Subcutaneous adipose tissue (tissue), 4 donors: ENCODE results near the gene KCNK3. TPM values are rescaled to one million over a fixed set of nuclear protein-coding genes. Genes with fewer than 3 reads are reported as not detected.

Experiments used
- total RNA-seq, 4 donors: library from RNA; depleted of rRNA; stranded (reverse); fragments of >200 nt; gene quantifications; one replicate each; pipeline ENCODE4 v1.1.0, GENCODE V29; 2016
- TF ChIP-seq, protein P1 (sequence below): fragments of 450-650 bp; IDR thresholded peaks from one replicate; pipeline ENCODE4 v1.5.1; 2016; ENCODE audit warnings: low read depth, mild to moderate bottlenecking, control low read depth, antibody characterized with exemption, moderate library complexity

The KCNK3 gene
- total RNA-seq, 4 donors from 2014 or later = 1.8 to 5.7 (median 4.5) TPM

DNA sequence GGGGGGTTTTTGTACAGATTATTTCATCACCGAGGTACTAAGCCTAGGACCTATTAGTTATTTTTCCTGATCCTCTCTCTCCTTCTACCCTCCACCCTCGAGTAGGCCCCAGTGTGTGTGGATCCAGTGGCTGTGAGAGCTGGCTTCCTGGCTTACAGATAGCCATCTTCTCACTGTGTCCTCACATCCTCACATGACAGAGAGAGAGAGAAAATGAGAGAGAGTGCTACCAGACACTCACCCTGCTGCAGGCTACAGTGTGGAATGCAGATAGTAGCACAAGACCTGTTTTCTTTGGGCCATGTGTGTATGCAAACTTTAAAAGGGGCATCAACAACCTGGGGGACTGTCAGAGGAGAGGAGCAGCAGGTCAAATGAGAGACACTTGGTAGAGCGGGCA is 9.5 kb downstream of the KCNK3 start:
- TF ChIP-seq, protein P1, sequence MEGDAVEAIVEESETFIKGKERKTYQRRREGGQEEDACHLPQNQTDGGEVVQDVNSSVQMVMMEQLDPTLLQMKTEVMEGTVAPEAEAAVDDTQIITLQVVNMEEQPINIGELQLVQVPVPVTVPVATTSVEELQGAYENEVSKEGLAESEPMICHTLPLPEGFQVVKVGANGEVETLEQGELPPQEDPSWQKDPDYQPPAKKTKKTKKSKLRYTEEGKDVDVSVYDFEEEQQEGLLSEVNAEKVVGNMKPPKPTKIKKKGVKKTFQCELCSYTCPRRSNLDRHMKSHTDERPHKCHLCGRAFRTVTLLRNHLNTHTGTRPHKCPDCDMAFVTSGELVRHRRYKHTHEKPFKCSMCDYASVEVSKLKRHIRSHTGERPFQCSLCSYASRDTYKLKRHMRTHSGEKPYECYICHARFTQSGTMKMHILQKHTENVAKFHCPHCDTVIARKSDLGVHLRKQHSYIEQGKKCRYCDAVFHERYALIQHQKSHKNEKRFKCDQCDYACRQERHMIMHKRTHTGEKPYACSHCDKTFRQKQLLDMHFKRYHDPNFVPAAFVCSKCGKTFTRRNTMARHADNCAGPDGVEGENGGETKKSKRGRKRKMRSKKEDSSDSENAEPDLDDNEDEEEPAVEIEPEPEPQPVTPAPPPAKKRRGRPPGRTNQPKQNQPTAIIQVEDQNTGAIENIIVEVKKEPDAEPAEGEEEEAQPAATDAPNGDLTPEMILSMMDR = no peak

DNA sequence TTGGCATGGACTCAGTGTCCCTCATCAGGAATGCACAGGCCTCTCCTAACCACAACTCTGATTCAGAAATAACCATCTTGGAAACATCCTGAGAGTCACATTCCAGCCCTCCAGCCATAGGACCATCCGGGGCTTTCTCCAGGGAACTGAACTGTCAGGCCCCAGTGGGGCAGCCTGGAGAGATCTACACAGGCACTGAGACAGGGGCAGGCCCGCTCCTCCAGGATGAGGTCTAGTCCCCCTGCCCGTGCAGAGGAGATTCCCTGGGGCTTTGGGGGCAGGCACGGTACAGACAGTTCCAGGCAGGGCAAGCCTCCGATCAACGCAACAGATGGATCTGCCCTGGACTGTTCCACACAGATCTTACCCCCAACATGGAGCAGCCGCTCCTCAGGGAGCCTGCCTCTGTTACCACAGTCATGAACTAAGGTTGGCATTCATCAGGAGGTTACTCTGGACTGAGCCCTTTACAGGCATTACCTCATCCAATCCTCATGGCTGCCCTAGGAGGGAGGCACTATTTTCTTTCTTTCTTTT is 12.0 kb downstream of the KCNK3 start:
- TF ChIP-seq, protein P1 = no peak

DNA sequence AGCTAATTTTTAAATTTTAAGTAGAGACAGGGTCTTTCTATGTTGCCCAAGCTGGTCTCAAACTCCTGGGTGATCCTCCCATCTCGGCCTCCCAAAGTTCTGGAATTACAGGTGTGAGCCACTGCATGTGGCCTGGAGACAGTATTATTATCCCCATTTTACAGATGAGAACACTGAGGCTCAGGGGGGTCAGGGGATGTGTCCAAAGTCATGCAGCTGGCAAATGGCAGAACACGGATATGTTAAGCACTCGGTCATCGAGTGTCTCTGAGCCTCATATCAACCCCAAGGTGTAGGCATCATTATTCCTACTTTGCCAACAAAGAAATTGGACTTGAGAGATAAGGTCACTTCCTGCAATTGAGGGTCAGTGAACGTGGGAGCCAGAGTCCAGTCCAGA is 12.6 kb downstream of the KCNK3 start:
- TF ChIP-seq, protein P1 = no peak

DNA sequence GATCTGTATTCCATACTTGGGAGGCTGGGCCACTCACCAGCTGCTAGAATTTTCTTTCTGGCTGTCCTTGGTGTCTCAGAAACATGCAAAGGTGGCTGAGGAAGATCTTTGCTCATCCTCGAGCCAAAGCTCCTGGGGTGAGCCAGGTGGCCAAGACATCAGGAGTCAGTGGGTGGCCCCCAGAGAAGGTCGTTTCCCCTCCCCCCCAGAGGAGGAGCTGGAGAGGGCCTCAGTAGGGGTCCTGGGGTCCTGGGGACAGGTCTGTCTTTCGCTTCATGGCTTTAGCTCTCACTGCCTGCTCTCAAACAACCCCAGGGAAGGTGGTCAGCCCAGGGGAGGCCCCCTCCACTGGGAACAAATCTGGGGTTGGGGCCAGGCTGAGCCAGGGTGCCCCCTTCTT is 13.6 kb downstream of the KCNK3 start:
- TF ChIP-seq, protein P1 = no peak

DNA sequence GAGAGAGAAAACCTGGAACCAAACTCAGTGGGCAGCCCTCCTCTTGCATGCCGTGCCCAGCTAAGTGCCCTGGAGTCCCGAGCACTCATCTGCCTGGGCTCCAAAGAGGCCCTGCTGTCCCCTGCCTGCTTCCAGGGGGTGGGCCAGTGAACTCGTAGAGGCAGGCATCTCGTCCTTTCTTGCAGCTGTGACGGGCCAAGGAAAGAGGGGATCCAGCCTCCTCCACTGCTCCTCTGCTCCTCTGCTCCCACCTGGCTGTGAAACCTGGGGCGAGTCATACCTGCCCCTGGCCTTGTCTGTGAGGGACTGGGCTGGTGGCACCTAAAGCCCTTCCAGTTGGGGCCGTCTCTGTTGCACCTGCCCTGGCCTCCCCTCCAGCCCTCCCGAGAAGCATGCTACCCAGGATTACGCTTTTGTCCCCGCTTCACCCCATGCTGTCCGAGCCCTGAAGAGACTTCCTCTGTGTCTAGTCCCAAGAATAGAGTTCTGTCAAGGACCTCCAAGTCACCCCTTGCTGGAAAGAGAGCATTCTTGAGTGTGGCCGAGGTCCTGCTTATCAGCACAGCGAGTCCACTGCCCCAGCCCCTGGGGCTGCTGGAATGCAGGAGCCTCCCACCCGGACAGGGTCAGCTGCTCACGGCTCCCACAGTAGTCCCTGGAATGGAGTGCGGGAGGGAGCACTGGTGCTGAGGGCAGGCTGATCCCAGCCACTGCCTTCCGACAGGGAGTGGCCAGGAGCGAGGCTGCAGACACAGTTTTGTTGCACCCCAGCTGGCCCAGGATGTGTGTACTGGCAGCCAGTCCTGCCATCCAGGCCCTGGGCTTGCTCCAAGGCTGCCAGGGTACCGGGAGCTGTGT is 14.3 kb downstream of the KCNK3 start:
- TF ChIP-seq, protein P1 = no peak

DNA sequence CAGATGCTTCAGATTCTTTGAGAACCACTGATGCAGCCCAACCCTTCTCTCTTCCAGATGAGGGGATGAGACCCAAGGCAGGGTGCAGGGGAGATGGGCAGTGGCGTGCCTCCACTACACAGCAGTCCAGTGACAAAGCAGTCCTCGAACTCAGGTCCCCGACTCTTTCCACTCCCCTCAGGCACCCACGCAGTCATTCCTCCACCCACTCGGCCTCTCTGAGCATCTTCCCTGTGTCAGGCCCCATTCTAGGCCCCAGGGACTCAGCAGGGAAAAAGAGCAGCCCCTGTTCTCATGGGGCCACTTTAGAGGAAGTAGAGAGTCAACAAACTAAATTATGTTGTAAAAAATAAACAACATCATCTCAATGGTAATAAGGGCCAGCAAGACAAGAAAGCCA is 15.2 kb downstream of the KCNK3 start:
- TF ChIP-seq, protein P1 = no peak

DNA sequence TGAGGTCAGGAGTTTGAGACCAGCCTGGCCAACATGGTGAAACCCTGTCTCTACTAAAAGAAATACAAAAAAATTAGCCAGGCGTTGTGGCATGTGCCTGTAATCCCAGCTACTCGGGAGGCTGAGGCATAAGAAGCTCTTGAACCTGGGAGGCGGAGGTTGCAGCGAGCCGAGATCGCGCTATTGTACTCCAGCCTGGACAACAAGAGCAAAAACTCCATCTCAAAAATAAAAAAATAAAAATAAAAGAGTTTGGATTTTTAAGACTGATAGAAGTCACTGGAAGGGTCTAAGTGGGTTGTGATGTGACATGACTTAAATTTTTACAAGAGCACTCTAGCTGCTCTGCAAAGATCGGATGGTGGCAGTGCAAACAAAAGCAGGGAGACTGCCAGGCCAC is 15.9 kb downstream of the KCNK3 start:
- TF ChIP-seq, protein P1 = no peak
